OCI-LY7 (cell line): Measurements from ENCODE around the gene ATP6V1E1. TPM values are rescaled to one million over a fixed set of nuclear protein-coding genes. Genes with fewer than 3 reads are reported as not detected.

ENCODE experiments used
- BruUV-seq: library from RNA; stranded (reverse); fragments of 400-500 nt; replicated peaks from 2 replicates; lab custom pipeline; 2021; lab: Mats Ljungman, UMichigan
- CTCF ChIA-PET: fragments of 300-600 bp; sonication (Branson Sonifier 250); formaldehyde crosslinking; loops from one replicate; lab custom pipeline; 2022; ENCODE audit warnings: antibody characterized with exemption; ENCODE audit not compliant: unreplicated experiment; lab: Charles Lee
- POLR2A ChIA-PET: fragments of 300-600 bp; sonication (Branson Sonifier 250); formaldehyde crosslinking; loops from one replicate; lab custom pipeline; 2022; ENCODE audit warnings: antibody characterized with exemption; lab: Charles Lee
- DNase-seq: peaks from one replicate; pipeline ENCODE4 v3.0.0-alpha.2; 2015; ENCODE audit warnings: low spot score
- H2AFZ ChIP-seq: fragments of 200-600 bp; sonication (generic), shearing (Covaris generic); 2 replicates; pipeline ENCODE4 v1.6.1; 2014; ENCODE audit warnings: mild to moderate bottlenecking, antibody characterized with exemption, low read length, moderate library complexity
- H3K27ac ChIP-seq: fragments of 200-600 bp; sonication (generic); 2 replicates; pipeline ENCODE4 v1.5.1; 2014; ENCODE audit warnings: mixed run types, low read depth, mild to moderate bottlenecking, moderate library complexity, low read length, inconsistent platforms; ENCODE audit not compliant: poor library complexity, severe bottlenecking
- H3K36me3 ChIP-seq: fragments of 200-600 bp; sonication (generic); 2 replicates; pipeline ENCODE4 v1.6.1; 2014; ENCODE audit warnings: mild to moderate bottlenecking, antibody characterized with exemption, low read length, moderate library complexity, mixed read lengths; ENCODE audit not compliant: insufficient read depth
- H3K4me1 ChIP-seq: fragments of 200-600 bp; sonication (generic); 2 replicates; pipeline ENCODE4 v1.5.1; 2014; ENCODE audit warnings: mild to moderate bottlenecking, low read length; ENCODE audit not compliant: insufficient read depth, poor library complexity, severe bottlenecking
- H3K4me2 ChIP-seq: fragments of 200-600 bp; sonication (generic); 2 replicates; pipeline ENCODE4 v1.6.1; 2014; ENCODE audit warnings: mild to moderate bottlenecking, low read length
- H3K4me3 ChIP-seq: fragments of 200-600 bp; sonication (generic); 2 replicates; pipeline ENCODE4 v1.5.1; 2014; ENCODE audit warnings: mild to moderate bottlenecking, low read depth, low read length; ENCODE audit not compliant: poor library complexity, severe bottlenecking
- H3K79me2 ChIP-seq: fragments of 200-600 bp; sonication (generic); 2 replicates; pipeline ENCODE4 v1.6.1; 2016; ENCODE audit warnings: low read depth, mild to moderate bottlenecking, low read length, moderate library complexity, mixed read lengths; ENCODE audit not compliant: insufficient read depth
- H3K9me2 ChIP-seq: fragments of 200-600 bp; sonication (generic); 2 replicates; pipeline ENCODE4 v1.6.1; 2016; ENCODE audit warnings: mild to moderate bottlenecking, low read length, mixed read lengths; ENCODE audit not compliant: insufficient read depth
- H3K9me3 ChIP-seq: fragments of 200-600 bp; sonication (generic); 2 replicates; pipeline ENCODE4 v1.6.1; 2014; ENCODE audit warnings: mild to moderate bottlenecking, mixed run types, low read length, mixed read lengths
- H4K20me1 ChIP-seq: fragments of 200-600 bp; sonication (generic); 2 replicates; pipeline ENCODE4 v1.6.1; 2014; ENCODE audit warnings: mild to moderate bottlenecking, antibody characterized with exemption, low read length, moderate library complexity, mixed read lengths; ENCODE audit not compliant: insufficient read depth
- CTCF ChIP-seq: fragments of 200-600 bp; sonication (generic); conservative IDR thresholded peaks from 2 replicates; pipeline ENCODE4 v1.5.1; 2014; ENCODE audit warnings: mild to moderate bottlenecking, antibody characterized with exemption, low read length, moderate library complexity, mixed read lengths
- EZH2phosphoT487 ChIP-seq: fragments of 200-600 bp; sonication (generic); IDR thresholded peaks from 2 replicates; pipeline ENCODE4 v1.6.1; 2018; ENCODE audit warnings: low read depth, borderline replicate concordance, mild to moderate bottlenecking, mixed run types, antibody characterized with exemption, low read length, moderate library complexity, mixed read lengths
- intact Hi-C: fragments of 100-400 bp; cut with micrococcal nuclease; formaldehyde crosslinking; loops from one replicate; pipeline ENCODE4 v1.10.0; 2022; ENCODE audit not compliant: unreplicated experiment
- total RNA-seq, 2 experiments: library from RNA; depleted of rRNA in 1 of 2; stranded (reverse); fragments of >200 nt in 1 of 2; shearing (Covaris generic) in 1 of 2; gene quantifications; 2 replicates each; pipeline ENCODE4 v1.2.3, GENCODE V29; 2014 to 2022

ATP6V1E1 gene
- total RNA-seq, 2 experiments from 2014 or later: 82.2 to 100 TPM

DNA sequence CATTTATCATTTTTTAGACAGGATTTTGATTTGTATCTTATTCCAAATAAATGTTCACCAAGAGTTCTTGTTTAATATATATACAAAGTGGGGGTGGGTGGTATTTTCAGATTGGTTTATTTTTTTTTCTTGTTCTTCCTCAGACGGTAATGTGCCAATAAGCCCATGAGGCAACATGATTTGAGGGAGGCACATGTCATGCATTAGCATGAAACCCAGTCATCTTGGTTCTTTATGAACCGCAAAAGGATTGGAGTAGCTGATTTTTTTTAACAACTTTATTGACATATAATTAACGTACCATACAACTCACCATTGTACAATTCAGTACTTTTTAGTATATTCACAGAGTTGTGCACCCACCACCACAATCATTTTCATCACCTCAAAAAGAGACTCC lies 12.7 kb upstream of the ATP6V1E1 start:
- ChIA-PET POLR2A (no interaction called here), CTCF (no interaction called here)
- Histone ChIP-seq H3K9me3 (no peaks in the 10 kb centered on the region), H3K36me3 (peaks cover 11% of the 10 kb centered on the region), H3K4me2 (no peak overlapping the region), H3K4me1 (peaks cover 19% of the 10 kb centered on the region), H3K4me3 (no peak overlapping the region), H3K79me2 (peaks cover 30% of the 10 kb centered on the region), H3K27ac (no peak overlapping the region), H3K9me2 (no peaks in the 10 kb centered on the region), H2AFZ (no peak overlapping the region), H4K20me1 (no peaks in the 10 kb centered on the region)
- intact Hi-C loops: no loop called here
- DNase-seq: no peak
- BruUV-seq: no TSS peak
- TF ChIP-seq EZH2phosphoT487 (no peak), CTCF (no peak)

- Histone ChIP-seq H2AFZ (peak overlapping the region; percentile 53; the same call in 1 of the 2 replicates), H3K79me2 (peaks cover 30% of the 10 kb centered on the region), H3K36me3 (peaks cover 11% of the 10 kb centered on the region), H4K20me1 (no peaks in the 10 kb centered on the region), H3K9me2 (no peaks in the 10 kb centered on the region), H3K4me2 (peak overlapping the region; percentile 85), H3K4me1 (peaks cover 19% of the 10 kb centered on the region), H3K9me3 (no peaks in the 10 kb centered on the region), H3K4me3 (peak overlapping the region; percentile 81), H3K27ac (peak overlapping the region; percentile 81)
- intact Hi-C loops: loop anchor here (2.0 to 10.0 kb wide), 4 partner anchors 80 to 438 kb away; partner anchors contain the start of genes ADA2, BID and PEX26
- POLR2A ChIA-PET: interaction anchor here (0.7 to 1.5 kb wide), 8 partner anchors 10 to 142 kb away, joined by 3 to 5 read pairs (median 3); no protein-coding TSS in a partner anchor
- CTCF ChIA-PET: interaction anchor here (0.5 to 0.9 kb wide), 2 partner anchors 80 to 83 kb away, joined by 3 to 4 read pairs; no protein-coding TSS in a partner anchor
- TSS peak; percentile 93 for BruUV-seq
- no peak for TF ChIP-seq CTCF
- no peak for TF ChIP-seq EZH2phosphoT487
- peak; percentile 63 for DNase-seq
These were observed 10.7 kb upstream of the ATP6V1E1 start for GRCh38 chr22:17639247-17639741.
